ENCODE measurements around the gene CBL. TPM values are rescaled to one million over a fixed set of nuclear protein-coding genes. Genes with fewer than 3 reads are reported as not detected.

The CBL gene
- total RNA-seq, 1 experiment from 2014 or later: 45.6 TPM

DNA sequence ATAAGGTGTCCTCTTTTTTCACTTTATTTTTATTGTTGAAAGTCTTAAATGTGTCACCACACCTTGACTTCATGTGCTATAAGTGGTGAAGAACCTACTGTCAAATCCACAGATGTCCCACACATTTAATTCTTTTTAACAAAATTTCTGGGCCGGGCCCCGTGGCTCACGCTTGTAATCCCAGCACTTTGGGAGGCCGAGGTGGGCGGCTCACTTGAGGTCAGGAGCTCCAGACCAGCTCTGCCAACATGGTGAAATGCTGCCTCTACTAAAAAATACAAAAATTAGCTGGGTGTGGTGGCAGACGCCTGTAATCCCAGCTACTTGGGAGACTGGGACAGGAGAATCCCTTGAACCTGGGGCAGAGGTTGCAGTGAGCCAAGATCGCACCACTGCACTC lies 3.0 kb downstream of the CBL start:
- POLR2A ChIA-PET: no interaction called here
- no peaks in the 10 kb centered on the region for H3K27me3 Mint-ChIP-seq (ENCODE audit: low read depth)
- H3K4me1 Mint-ChIP-seq: peaks cover 42% of the 10 kb centered on the region
- TF ChIP-seq SP1 (CRISPR knock-in tag; conservative IDR thresholded peaks at IDR 0.05): no peak
- TF ChIP-seq, protein P1, sequence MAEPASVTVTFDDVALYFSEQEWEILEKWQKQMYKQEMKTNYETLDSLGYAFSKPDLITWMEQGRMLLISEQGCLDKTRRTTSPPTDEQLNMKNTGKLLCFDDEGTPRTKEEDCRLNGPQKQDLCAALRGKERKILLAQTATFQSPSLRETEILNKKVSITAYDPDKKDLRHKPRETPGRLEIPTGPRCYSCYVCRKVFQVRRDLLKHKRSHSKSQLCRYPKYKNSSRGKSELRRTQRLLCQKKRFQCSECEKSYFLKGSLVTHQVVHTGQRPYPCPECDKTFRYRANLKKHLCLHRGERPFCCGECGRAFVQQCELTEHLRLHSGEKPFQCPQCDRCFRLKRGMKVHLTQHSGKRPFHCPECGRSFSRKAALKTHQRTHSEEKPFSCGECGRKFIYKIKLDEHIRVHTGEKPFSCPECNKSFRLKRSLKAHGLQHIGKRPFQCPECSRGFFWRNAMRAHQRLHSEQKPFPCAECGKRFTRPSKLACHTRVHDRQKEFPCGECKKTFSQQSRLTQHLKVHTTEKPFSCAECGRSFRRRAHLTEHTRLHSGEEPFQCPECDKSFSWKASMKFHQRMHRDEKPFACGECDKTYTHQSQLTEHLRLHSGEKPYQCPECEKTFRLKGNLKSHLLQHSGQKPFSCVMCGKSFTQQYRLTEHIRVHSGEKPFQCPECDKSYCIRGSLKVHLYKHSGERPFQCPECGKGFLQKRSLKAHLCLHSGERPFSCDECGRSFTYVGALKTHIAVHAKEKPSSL (CRISPR knock-in tag; conservative IDR thresholded peaks at IDR 0.05): no peak
- no peak for TF ChIP-seq ZBTB21 (CRISPR knock-in tag; IDR thresholded peaks at IDR 0.05; ENCODE audit: borderline replicate concordance)
- TF ChIP-seq FOXJ3 (CRISPR knock-in tag; IDR thresholded peaks at IDR 0.05; ENCODE audit: borderline replicate concordance): no peak
- no peak for TF ChIP-seq FOXP1 (CRISPR knock-in tag; IDR thresholded peaks at IDR 0.05; ENCODE audit: borderline replicate concordance)
- TF ChIP-seq RELA (CRISPR knock-in tag; IDR thresholded peaks at IDR 0.05; ENCODE audit: borderline replicate concordance): no peak
- TF ChIP-seq, protein P2, sequence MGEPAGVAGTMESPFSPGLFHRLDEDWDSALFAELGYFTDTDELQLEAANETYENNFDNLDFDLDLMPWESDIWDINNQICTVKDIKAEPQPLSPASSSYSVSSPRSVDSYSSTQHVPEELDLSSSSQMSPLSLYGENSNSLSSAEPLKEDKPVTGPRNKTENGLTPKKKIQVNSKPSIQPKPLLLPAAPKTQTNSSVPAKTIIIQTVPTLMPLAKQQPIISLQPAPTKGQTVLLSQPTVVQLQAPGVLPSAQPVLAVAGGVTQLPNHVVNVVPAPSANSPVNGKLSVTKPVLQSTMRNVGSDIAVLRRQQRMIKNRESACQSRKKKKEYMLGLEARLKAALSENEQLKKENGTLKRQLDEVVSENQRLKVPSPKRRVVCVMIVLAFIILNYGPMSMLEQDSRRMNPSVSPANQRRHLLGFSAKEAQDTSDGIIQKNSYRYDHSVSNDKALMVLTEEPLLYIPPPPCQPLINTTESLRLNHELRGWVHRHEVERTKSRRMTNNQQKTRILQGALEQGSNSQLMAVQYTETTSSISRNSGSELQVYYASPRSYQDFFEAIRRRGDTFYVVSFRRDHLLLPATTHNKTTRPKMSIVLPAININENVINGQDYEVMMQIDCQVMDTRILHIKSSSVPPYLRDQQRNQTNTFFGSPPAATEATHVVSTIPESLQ (CRISPR knock-in tag; IDR thresholded peaks at IDR 0.05): no peak
- no peak for TF ChIP-seq ATF1 (CRISPR knock-in tag; IDR thresholded peaks at IDR 0.05)
- no peak for TF ChIP-seq TEAD1 (CRISPR knock-in tag; IDR thresholded peaks at IDR 0.05)
- no peak for TF ChIP-seq CBFB (CRISPR knock-in tag; IDR thresholded peaks at IDR 0.05; ENCODE audit: low read depth)
- TF ChIP-seq ZNF263 (CRISPR knock-in tag; IDR thresholded peaks at IDR 0.05; ENCODE audit: low read depth): no peak
- no peak for DNase-seq (ENCODE audit: low spot score)
- no peaks in the 10 kb centered on the region for H3K9me3 Mint-ChIP-seq
- CTCF ChIA-PET: interaction anchor here (1.1 kb wide), 1 partner anchor 75 kb away, joined by 3 read pairs; no protein-coding TSS in a partner anchor
- peak overlapping the region; percentile 87; the same call in 1 of the 2 replicates for H3K27ac Mint-ChIP-seq
- peak overlapping the region; percentile 21; the same call in 1 of the 2 replicates for H3K4me3 Mint-ChIP-seq
- peaks cover 3% of the 10 kb centered on the region; the same call in 1 of the 2 replicates for H3K36me3 Mint-ChIP-seq
- ATAC-seq: no peak

DNA sequence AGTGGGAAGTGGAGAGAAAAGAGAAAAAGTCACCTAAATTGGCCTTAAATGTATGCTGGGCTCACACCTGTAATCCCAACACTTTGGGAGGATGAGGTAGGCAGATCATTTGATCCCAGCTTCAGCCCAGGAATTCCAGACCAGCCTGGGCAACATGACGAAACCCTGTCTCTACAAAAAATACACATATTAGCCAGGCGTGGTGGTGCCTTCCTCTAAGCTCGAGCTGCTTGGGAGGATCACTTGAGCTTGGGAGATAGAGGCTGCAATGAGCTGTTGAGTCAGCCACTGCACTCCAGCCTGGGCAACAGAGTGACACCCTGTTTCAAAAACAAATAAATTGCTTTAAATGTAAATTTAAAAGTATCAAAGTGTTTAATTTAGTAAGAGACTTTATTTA lies 3.9 kb downstream of the CBL start:
- peak overlapping the region; percentile 82 for H3K27ac Mint-ChIP-seq
- H3K9me3 Mint-ChIP-seq: no peaks in the 10 kb centered on the region
- peaks cover 3% of the 10 kb centered on the region; the same call in 1 of the 2 replicates for H3K36me3 Mint-ChIP-seq
- ChIA-PET POLR2A (interaction anchor here (0.7 kb wide), 2 partner anchors 57 to 225 kb away, joined by 3 to 4 read pairs; no protein-coding TSS in a partner anchor), CTCF (interaction anchor here (1.0 to 1.1 kb wide), 4 partner anchors 14 to 146 kb away, joined by 3 read pairs; partner anchors contain the start of gene DPAGT1)
- DNase-seq (ENCODE audit: low spot score) (no peak), ATAC-seq (no peak)
- H3K4me1 Mint-ChIP-seq: peaks cover 35% of the 10 kb centered on the region
- H3K27me3 Mint-ChIP-seq (ENCODE audit: low read depth): no peaks in the 10 kb centered on the region
- TF ChIP-seq FOXJ3 (CRISPR knock-in tag; IDR thresholded peaks at IDR 0.05; ENCODE audit: borderline replicate concordance) (no peak), SMAD4 (CRISPR knock-in tag; IDR thresholded peaks at IDR 0.05) (no peak)
- TF ChIP-seq, protein P3, sequence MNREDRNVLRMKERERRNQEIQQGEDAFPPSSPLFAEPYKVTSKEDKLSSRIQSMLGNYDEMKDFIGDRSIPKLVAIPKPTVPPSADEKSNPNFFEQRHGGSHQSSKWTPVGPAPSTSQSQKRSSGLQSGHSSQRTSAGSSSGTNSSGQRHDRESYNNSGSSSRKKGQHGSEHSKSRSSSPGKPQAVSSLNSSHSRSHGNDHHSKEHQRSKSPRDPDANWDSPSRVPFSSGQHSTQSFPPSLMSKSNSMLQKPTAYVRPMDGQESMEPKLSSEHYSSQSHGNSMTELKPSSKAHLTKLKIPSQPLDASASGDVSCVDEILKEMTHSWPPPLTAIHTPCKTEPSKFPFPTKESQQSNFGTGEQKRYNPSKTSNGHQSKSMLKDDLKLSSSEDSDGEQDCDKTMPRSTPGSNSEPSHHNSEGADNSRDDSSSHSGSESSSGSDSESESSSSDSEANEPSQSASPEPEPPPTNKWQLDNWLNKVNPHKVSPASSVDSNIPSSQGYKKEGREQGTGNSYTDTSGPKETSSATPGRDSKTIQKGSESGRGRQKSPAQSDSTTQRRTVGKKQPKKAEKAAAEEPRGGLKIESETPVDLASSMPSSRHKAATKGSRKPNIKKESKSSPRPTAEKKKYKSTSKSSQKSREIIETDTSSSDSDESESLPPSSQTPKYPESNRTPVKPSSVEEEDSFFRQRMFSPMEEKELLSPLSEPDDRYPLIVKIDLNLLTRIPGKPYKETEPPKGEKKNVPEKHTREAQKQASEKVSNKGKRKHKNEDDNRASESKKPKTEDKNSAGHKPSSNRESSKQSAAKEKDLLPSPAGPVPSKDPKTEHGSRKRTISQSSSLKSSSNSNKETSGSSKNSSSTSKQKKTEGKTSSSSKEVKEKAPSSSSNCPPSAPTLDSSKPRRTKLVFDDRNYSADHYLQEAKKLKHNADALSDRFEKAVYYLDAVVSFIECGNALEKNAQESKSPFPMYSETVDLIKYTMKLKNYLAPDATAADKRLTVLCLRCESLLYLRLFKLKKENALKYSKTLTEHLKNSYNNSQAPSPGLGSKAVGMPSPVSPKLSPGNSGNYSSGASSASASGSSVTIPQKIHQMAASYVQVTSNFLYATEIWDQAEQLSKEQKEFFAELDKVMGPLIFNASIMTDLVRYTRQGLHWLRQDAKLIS (CRISPR knock-in tag; IDR thresholded peaks at IDR 0.05; ENCODE audit: borderline replicate concordance): no peak
- no peak overlapping the region for H3K4me3 Mint-ChIP-seq
